PC-9 (cell line): Measurements from ENCODE around the gene TMEM52. TPM values are rescaled to one million over a fixed set of nuclear protein-coding genes. Genes with fewer than 3 reads are reported as not detected.

ENCODE experiments used
- BruUV-seq: library from RNA; stranded (reverse); fragments of 400-500 nt; replicated peaks from 2 replicates; lab custom pipeline; 2021; lab: Mats Ljungman, UMichigan
- CTCF ChIA-PET: fragments of 300-600 bp; sonication (Branson Sonifier 250); formaldehyde crosslinking; loops from one replicate; lab custom pipeline; 2022; ENCODE audit warnings: antibody characterized with exemption; lab: Charles Lee
- POLR2A ChIA-PET: fragments of 300-600 bp; sonication (Branson Sonifier 250); formaldehyde crosslinking; loops from one replicate; lab custom pipeline; 2022; ENCODE audit warnings: antibody characterized with exemption; ENCODE audit not compliant: unreplicated experiment; lab: Charles Lee
- DNase-seq, 2 experiments: peaks; one replicate each; pipeline versions ENCODE4 v3.0.0 to v3.0.0-alpha.2; 2015 to 2022; ENCODE audit warnings: mixed read lengths in 1 of 2
- H2AFZ ChIP-seq: fragments of 200-600 bp; sonication (generic); 2 replicates; pipeline ENCODE4 v1.8.1; 2017; ENCODE audit warnings: antibody characterized with exemption
- H3F3A ChIP-seq: fragments of 200-600 bp; sonication (generic); 2 replicates; pipeline ENCODE4 v1.8.1; 2017; ENCODE audit warnings: antibody characterized with exemption, mild to moderate bottlenecking, low read depth; ENCODE audit not compliant: insufficient read depth
- H3K27ac ChIP-seq: fragments of 200-600 bp; sonication (generic); 2 replicates; pipeline ENCODE4 v1.6.1; 2016; ENCODE audit warnings: mixed run types
- H3K27me3 ChIP-seq: fragments of 200-600 bp; sonication (generic); 2 replicates; pipeline ENCODE4 v1.6.1; 2016; ENCODE audit warnings: low read depth, mixed run types; ENCODE audit not compliant: insufficient read depth
- H3K36me3 ChIP-seq: fragments of 200-600 bp; sonication (generic); 2 replicates; pipeline ENCODE4 v1.6.1; 2016; ENCODE audit warnings: low read depth, mixed run types
- H3K4me1 ChIP-seq: fragments of 200-600 bp; sonication (generic); replicated peaks from 2 replicates; pipeline ENCODE4 v1.6.1; 2016; ENCODE audit warnings: mixed run types; ENCODE audit not compliant: insufficient read depth
- H3K4me2 ChIP-seq: fragments of 200-600 bp; sonication (generic); 2 replicates; pipeline ENCODE4 v1.6.1; 2017; ENCODE audit warnings: mixed run types
- H3K4me3 ChIP-seq: fragments of 200-600 bp; sonication (generic); 2 replicates; pipeline ENCODE4 v1.6.1; 2016; ENCODE audit warnings: mixed run types
- H3K79me2 ChIP-seq: fragments of 200-600 bp; sonication (generic); 2 replicates; pipeline ENCODE4 v1.6.1; 2017; ENCODE audit warnings: low read depth, mixed run types
- H3K9me2 ChIP-seq: fragments of 200-600 bp; sonication (generic); 2 replicates; pipeline ENCODE4 v1.8.1; 2017; ENCODE audit warnings: mild to moderate bottlenecking; ENCODE audit not compliant: insufficient read depth
- H3K9me3 ChIP-seq: fragments of 200-600 bp; sonication (generic); 2 replicates; pipeline ENCODE4 v1.8.1; 2016; ENCODE audit warnings: low read depth; ENCODE audit not compliant: insufficient read depth
- H4K20me1 ChIP-seq: fragments of 200-600 bp; sonication (generic); 2 replicates; pipeline ENCODE4 v1.8.1; 2017; ENCODE audit not compliant: insufficient read depth
- EZH2 ChIP-seq: fragments of 200-600 bp; sonication (generic); IDR thresholded peaks from 2 replicates; pipeline ENCODE4 v1.8.0; 2017; ENCODE audit warnings: antibody characterized with exemption, low read depth
- intact Hi-C: fragments of 100-400 bp; cut with micrococcal nuclease; formaldehyde crosslinking; loops from one replicate; pipeline ENCODE4 v1.10.0; 2022; ENCODE audit not compliant: unreplicated experiment
- total RNA-seq: library from RNA; stranded (reverse); gene quantifications from 2 replicates; pipeline ENCODE4 v1.2.3, GENCODE V29; 2021
- TF ChIP-seq, protein P1 (sequence below): fragments of 200-600 bp; sonication (generic); conservative IDR thresholded peaks from 2 replicates; pipeline ENCODE4 v1.6.1; 2017; ENCODE audit warnings: mixed run types, antibody characterized with exemption, mild to moderate bottlenecking, moderate library complexity

TMEM52 gene
- total RNA-seq, 1 experiment from 2014 or later, result 7.4 TPM

DNA sequence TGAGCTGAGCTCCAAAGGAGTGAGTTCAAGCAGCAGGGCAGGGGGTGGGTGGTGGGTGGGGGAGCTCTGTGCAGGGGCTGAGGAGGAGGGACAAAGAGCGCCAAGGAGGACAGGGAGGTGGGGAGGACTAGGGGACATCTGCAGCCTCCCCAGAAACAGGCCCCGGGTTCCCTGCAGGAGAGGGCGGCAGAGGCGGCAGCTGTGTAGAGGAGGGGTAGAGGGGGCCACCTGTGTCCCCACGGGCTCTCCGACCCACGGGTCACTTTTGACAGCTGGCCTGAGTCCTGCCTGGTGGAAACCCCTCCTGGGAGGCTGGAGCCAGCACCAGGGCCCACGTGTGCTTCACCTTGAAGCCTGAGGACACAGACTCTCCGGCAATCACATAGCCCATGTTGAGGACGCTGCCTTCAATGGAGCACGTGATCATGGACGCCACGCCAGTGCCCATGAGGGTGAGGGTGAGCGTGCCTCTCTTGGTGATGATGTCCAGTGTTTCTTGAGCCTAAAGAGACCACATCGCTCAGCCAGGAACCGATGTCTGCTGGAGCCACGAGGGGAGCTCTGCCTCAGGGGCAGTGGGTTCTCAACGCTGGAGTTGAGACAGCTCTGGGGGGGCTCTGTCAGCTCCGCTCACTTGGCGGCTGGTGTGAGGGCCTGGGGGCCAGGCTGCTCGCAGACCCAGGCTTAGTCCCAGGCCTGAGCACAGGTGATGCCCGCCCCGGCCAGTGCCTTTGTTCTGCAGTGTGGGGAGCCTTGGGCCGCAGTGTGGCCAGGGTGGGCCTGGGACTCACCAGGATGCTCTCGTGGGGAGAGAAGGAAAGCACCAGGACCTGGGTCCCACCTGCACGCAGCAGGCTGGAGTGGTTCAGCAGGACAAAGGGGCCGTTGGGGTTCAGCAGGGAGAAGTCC, 6.6 kb upstream of the TMEM52 start:
- Histone ChIP-seq H3K36me3 (no peaks in the 10 kb centered on the region), H3K4me3 (no peak overlapping the region), H3K9me3 (no peaks in the 10 kb centered on the region), H3F3A (0 out of 2 replicates have a peak, but pooled peaks cover 6% of the 10 kb centered on the region), H3K79me2 (no peaks in the 10 kb centered on the region), H4K20me1 (no peaks in the 10 kb centered on the region), H3K4me1 (no peaks in the 10 kb centered on the region), H3K27ac (no peak overlapping the region), H3K4me2 (no peak overlapping the region), H2AFZ (no peak overlapping the region), H3K9me2 (no peaks in the 10 kb centered on the region), H3K27me3 (peaks cover 42% of the 10 kb centered on the region)
- intact Hi-C loops, result no loop called here
- BruUV-seq, result no TSS peak
- no peak for TF ChIP-seq EZH2
- TF ChIP-seq, protein P1, sequence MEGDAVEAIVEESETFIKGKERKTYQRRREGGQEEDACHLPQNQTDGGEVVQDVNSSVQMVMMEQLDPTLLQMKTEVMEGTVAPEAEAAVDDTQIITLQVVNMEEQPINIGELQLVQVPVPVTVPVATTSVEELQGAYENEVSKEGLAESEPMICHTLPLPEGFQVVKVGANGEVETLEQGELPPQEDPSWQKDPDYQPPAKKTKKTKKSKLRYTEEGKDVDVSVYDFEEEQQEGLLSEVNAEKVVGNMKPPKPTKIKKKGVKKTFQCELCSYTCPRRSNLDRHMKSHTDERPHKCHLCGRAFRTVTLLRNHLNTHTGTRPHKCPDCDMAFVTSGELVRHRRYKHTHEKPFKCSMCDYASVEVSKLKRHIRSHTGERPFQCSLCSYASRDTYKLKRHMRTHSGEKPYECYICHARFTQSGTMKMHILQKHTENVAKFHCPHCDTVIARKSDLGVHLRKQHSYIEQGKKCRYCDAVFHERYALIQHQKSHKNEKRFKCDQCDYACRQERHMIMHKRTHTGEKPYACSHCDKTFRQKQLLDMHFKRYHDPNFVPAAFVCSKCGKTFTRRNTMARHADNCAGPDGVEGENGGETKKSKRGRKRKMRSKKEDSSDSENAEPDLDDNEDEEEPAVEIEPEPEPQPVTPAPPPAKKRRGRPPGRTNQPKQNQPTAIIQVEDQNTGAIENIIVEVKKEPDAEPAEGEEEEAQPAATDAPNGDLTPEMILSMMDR, result no peak
- no peak for DNase-seq
- POLR2A ChIA-PET, result no interaction called here
- CTCF ChIA-PET, result no interaction called here

DNA sequence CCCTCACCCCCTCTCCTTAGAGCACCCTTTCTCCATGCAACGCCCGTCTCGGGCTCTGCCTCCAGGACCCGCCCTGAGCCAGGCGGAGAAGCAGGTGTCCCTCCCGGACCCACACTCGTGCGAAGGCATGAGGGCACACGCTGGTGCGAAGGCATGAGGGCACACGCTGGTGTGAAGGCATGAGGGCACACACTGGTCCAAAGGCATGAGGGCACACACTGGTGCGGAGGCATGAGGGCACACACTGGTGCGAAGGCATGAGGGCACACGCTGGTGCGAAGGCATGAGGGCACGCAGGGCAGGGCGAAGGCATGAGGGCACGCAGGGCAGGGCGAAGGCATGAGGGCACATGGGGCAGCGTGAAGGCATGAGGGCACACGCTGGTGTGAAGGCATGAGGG, 5.8 kb upstream of the TMEM52 start:
- Histone ChIP-seq H3K9me2 (no peaks in the 10 kb centered on the region), H3K4me3 (no peak overlapping the region), H2AFZ (no peak overlapping the region), H3K36me3 (no peaks in the 10 kb centered on the region), H3K27ac (no peak overlapping the region), H3K4me1 (0 out of 2 replicates have a peak, but pooled peaks cover under 1% of the 10 kb centered on the region), H3K9me3 (no peaks in the 10 kb centered on the region), H3F3A (peaks cover 2% of the 10 kb centered on the region; the same call in 1 of the 2 replicates), H3K79me2 (no peaks in the 10 kb centered on the region), H3K27me3 (peaks cover 42% of the 10 kb centered on the region), H3K4me2 (no peak overlapping the region), H4K20me1 (no peaks in the 10 kb centered on the region)
- DNase-seq, result no peak
- BruUV-seq, result no TSS peak
- TF ChIP-seq EZH2, result no peak
- TF ChIP-seq, protein P1, result no peak
- CTCF ChIA-PET, result no interaction called here
- POLR2A ChIA-PET, result no interaction called here
- intact Hi-C loops, result no loop called here

DNA sequence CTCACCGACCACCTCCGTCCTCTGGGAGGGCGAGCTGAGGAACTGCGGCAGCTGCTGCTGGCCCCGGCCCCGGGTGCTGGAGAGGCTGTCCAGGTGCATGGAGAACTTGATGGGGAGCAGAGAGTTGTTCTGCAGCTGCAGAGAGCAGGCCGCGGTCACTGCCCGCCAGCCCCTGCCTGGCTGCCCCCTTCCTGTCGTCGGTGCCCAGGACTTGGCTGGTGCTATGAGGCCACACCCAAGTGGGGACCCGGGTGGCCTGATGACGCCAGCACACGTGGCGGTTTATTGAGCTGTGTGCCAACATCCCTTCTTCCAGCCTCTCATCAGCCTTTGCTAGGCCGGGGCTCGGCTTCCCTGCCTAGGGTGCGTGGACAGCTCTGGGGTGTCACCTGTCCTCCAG, 5.3 kb upstream of the TMEM52 start:
- peaks cover 42% of the 10 kb centered on the region for H3K27me3 ChIP-seq
- no peak overlapping the region for H3K4me2 ChIP-seq
- H3K4me1 ChIP-seq, result 0 out of 2 replicates have a peak, but pooled peaks cover 3% of the 10 kb centered on the region
- TF ChIP-seq, protein P1, result no peak
- TF ChIP-seq EZH2, result no peak
- H3K9me2 ChIP-seq, result no peaks in the 10 kb centered on the region
- H3K9me3 ChIP-seq, result no peaks in the 10 kb centered on the region
- no peak overlapping the region for H3K27ac ChIP-seq
- H3K79me2 ChIP-seq, result no peaks in the 10 kb centered on the region
- CTCF ChIA-PET, result no interaction called here
- H3K4me3 ChIP-seq, result no peak overlapping the region
- BruUV-seq, result no TSS peak
- no peak overlapping the region for H2AFZ ChIP-seq
- POLR2A ChIA-PET, result no interaction called here
- H4K20me1 ChIP-seq, result no peaks in the 10 kb centered on the region
- DNase-seq, result no peak
- intact Hi-C loops, result no loop called here
- peaks cover 6% of the 10 kb centered on the region; the same call in 1 of the 2 replicates for H3F3A ChIP-seq
- no peaks in the 10 kb centered on the region for H3K36me3 ChIP-seq
